Prostate gland (tissue), 2 donors: ENCODE results near the gene ZDHHC5. TPM values are rescaled to one million over a fixed set of nuclear protein-coding genes. Genes with fewer than 3 reads are reported as not detected.

ENCODE experiments used
- DNase-seq: peaks from one replicate; pipeline ENCODE4 v3.0.0-alpha.2; 2019; ENCODE audit warnings: low spot score
- H3K27ac ChIP-seq, 2 donors: fragments of 200-600 bp; sonication (generic); 2 replicates each; pipeline ENCODE4 v1.5.1; 2017 to 2019
- H3K27me3 ChIP-seq: fragments of 200-600 bp; sonication (generic); replicated peaks from 2 replicates; pipeline ENCODE4 v1.5.1; 2019; ENCODE audit not compliant: insufficient read depth
- H3K36me3 ChIP-seq, 2 donors: fragments of 200-600 bp; sonication (generic); 1 replicate in 1 of 2; 2 replicates in 1 of 2; pipeline versions ENCODE4 v1.5.1 to v1.8.1; 2017 to 2019
- H3K4me1 ChIP-seq: fragments of 200-600 bp; sonication (generic); replicated peaks from 2 replicates; pipeline ENCODE4 v1.5.1; 2019
- H3K4me3 ChIP-seq, 2 donors: fragments of 200-600 bp; sonication (generic); 2 replicates each; pipeline ENCODE4 v1.5.1; 2017 to 2019
- H3K9me3 ChIP-seq: fragments of 200-600 bp; sonication (generic); 2 replicates; pipeline ENCODE4 v1.5.1; 2017
- POLR2A ChIP-seq: fragments of 450-650 bp; IDR thresholded peaks from one replicate; pipeline ENCODE4 v1.6.1; 2016; ENCODE audit warnings: antibody characterized with exemption, mild to moderate bottlenecking
- POLR2AphosphoS5 ChIP-seq: sonication (generic); formaldehyde crosslinking; IDR thresholded peaks from one replicate; pipeline ENCODE4 v1.6.1; 2017; ENCODE audit warnings: antibody characterized with exemption
- WGBS: methylation state at CpG from one replicate; pipeline ENCODE4 v1.1.5; 2018; 5-methylcytosine and 5-hydroxymethylcytosine counted together
- intact Hi-C: fragments of 100-400 bp; cut with DNase I; formaldehyde crosslinking; loops from one replicate; pipeline ENCODE4 v1.14.2; 2022
- total RNA-seq, 2 donors: library from RNA; depleted of rRNA; stranded (reverse); fragments of >200 nt; gene quantifications; one replicate each; pipeline ENCODE4 v1.1.0, GENCODE V29; 2016
- TF ChIP-seq, protein P1 (sequence below), 4 experiments: fragments of 200-600 bp in 2 of 4; fragments of 450-650 bp in 2 of 4; sonication (generic) in 2 of 4; IDR thresholded peaks; 1 replicate in 3 of 4; 2 replicates in 1 of 4; pipeline ENCODE4 v1.5.1; 2016 to 2019; ENCODE audit warnings: antibody characterized with exemption in 4 of 4, mild to moderate bottlenecking in 2 of 4, moderate library complexity in 2 of 4

Gene ZDHHC5
- total RNA-seq, 2 donors from 2014 or later, result 65.4 to 69.9 TPM

DNA sequence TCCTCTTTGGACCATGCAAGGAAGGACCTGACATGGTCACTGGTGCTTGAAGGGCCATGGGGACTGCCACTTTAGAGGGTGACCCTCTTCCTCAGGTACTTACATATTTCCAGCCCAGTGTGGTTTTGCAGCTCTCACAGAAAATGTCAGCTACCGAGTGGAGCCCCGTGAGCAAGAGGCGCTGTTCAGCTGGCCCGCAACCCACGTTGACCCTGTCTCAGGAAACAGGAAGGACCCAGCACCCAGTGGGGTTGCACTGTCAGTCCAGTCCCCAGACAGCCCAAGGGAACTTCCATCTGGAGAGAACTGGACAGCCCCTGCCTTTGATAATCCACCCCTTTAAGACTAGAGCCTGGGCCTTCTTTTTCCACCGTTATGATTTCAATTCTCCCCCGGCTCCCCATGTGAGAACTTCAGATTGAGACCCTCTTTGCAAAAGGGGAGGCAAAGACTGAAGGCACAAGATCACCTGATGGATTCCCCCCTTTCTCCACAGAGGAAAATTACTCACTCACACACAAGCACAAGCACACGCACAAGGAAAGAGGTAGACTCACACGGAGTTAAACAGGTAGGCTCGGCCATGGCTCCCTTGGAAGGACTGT, 21.6 kb upstream of the ZDHHC5 start:
- intact Hi-C loops, result loop anchor here (10.0 kb wide), 2 partner anchors 151 to 191 kb away; no protein-coding TSS in a partner anchor
- Histone ChIP-seq H3K36me3 (no peaks in the 10 kb centered on the region), H3K27me3 (peaks cover 5% of the 10 kb centered on the region), H3K9me3 (no peaks in the 10 kb centered on the region), H3K4me3 (no peak overlapping the region), H3K4me1 (peaks cover 8% of the 10 kb centered on the region), H3K27ac (peak overlapping the region in 1 of 2 donors; percentile 61)
- WGBS, result 31% methylated on average over 10 of the region's 10 CpGs
- no peak for TF ChIP-seq POLR2AphosphoS5
- TF ChIP-seq, protein P1, sequence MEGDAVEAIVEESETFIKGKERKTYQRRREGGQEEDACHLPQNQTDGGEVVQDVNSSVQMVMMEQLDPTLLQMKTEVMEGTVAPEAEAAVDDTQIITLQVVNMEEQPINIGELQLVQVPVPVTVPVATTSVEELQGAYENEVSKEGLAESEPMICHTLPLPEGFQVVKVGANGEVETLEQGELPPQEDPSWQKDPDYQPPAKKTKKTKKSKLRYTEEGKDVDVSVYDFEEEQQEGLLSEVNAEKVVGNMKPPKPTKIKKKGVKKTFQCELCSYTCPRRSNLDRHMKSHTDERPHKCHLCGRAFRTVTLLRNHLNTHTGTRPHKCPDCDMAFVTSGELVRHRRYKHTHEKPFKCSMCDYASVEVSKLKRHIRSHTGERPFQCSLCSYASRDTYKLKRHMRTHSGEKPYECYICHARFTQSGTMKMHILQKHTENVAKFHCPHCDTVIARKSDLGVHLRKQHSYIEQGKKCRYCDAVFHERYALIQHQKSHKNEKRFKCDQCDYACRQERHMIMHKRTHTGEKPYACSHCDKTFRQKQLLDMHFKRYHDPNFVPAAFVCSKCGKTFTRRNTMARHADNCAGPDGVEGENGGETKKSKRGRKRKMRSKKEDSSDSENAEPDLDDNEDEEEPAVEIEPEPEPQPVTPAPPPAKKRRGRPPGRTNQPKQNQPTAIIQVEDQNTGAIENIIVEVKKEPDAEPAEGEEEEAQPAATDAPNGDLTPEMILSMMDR (IDR thresholded peaks at IDR 0.05), result no peak
- TF ChIP-seq POLR2A, result no peak
- DNase-seq, result no peak

DNA sequence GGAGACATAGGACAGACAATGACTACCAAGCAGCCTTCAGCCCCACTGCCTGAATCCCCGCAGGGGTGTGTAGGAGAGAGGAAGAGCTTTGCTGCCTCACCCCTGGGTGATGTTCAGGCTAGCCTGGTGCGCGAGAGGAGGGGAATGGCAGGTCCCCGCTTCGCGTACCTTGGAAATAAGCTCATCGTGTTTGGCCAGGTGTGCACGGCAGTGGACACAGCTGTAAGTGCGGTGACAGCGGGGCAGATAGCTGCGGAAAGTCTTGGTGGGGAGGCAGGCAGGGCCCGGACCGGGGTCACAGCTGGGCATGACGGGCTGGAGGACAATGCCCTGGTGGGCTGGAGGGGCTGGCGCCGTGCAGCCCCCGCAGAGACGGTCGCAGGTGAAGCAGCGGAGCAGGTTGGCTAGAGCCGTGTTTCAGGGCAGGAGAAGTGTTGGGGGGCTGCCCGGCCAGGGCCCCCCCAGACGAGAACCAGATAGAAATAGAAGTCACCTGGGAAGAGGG, 21.1 kb upstream of the ZDHHC5 start:
- intact Hi-C loops, result loop anchor here (10.0 kb wide), 2 partner anchors 152 to 192 kb away; no protein-coding TSS in a partner anchor

DNA sequence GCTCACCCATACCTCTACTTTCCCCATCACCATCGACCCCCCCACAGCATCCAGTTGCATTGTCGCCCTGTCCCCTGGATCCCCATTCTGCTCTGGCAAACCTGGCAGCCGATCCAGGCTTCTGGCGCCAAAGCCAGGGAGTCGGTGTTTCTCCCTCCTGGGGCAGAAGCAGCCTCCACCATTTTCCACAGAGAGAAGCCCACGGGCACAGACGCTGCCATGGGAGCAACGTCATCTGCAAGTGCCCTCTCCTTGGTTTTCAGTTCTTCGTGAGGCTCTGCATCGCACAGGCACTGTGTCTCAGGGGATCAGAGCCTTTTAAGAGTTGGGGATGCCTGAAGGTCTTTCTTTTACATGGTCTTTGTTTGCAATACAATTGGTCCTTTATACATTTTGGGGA, 20.5 kb upstream of the ZDHHC5 start:
- 2% methylated on average over 10 of the region's 10 CpGs for WGBS
- Histone ChIP-seq H3K27ac (no peak overlapping the region), H3K27me3 (peaks cover 5% of the 10 kb centered on the region), H3K4me1 (peaks cover 8% of the 10 kb centered on the region), H3K4me3 (no peak overlapping the region), H3K36me3 (no peaks in the 10 kb centered on the region), H3K9me3 (no peaks in the 10 kb centered on the region)
- intact Hi-C loops, result loop anchor here (10.0 kb wide), 2 partner anchors 153 to 193 kb away; no protein-coding TSS in a partner anchor
- no peak for DNase-seq
- no peak for TF ChIP-seq POLR2AphosphoS5
- TF ChIP-seq POLR2A, result no peak
- TF ChIP-seq, protein P1 (IDR thresholded peaks at IDR 0.05), result no peak

More for the DNA sequence above, 21.1 kb upstream of the ZDHHC5 start:
- Histone ChIP-seq H3K9me3 (no peaks in the 10 kb centered on the region), H3K36me3 (no peaks in the 10 kb centered on the region), H3K4me3 (no peak overlapping the region), H3K27me3 (peaks cover 5% of the 10 kb centered on the region), H3K27ac (no peak overlapping the region), H3K4me1 (peaks cover 8% of the 10 kb centered on the region)
- TF ChIP-seq, protein P1 (IDR thresholded peaks at IDR 0.05), result no peak
- TF ChIP-seq POLR2A, result no peak
- TF ChIP-seq POLR2AphosphoS5, result no peak
- no peak for DNase-seq
- 11% methylated on average over 23 of the region's 23 CpGs for WGBS

DNA sequence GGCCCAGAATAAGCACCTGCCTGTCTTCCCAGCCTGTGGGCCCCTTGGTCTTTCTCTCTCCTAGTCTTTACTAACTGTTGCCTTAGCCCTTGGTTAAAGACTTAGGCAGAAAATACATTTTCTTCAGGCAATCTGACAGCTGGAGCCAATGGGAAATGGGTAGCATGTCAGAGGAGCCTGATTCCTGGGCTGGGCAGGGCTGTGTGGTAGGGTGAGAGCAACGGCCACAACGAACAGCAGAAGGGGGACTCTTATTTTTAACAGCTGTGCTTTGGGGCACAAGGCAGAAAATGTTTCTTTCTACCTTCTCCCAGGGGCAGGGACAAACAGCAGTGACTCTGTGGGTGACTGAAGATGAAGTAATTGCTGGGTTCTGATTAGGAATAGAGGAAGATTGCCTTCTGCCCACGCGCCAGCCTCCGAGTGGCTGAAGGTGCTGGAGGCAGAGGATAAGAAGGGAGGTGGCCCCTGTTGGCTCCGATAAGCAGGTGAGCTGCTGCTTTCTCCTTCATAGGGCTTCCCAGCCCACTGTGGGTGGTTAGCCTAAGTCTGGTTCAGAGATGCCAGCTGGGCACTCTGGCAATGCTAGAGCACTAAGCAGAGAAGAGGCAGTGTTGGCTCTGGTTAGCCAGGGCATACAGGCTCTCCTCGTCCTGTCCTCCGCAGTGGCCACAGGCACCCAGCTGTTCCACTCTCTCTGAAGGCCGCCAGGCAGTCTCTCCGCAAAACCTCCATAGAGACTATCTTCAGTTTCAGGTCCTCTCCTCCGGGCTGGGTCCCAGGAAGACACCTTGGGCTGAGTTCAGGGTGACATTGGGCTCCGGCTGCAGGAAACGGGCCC, 19.7 kb upstream of the ZDHHC5 start:
- 7% methylated on average over 13 of the region's 13 CpGs for WGBS
- Histone ChIP-seq H3K36me3 (no peaks in the 10 kb centered on the region), H3K27ac (no peak overlapping the region), H3K9me3 (no peaks in the 10 kb centered on the region), H3K4me3 (no peak overlapping the region), H3K27me3 (peaks cover 5% of the 10 kb centered on the region), H3K4me1 (peaks cover 8% of the 10 kb centered on the region)
- DNase-seq, result no peak
- intact Hi-C loops, result loop anchor here (10.0 kb wide), 2 partner anchors 153 to 193 kb away; no protein-coding TSS in a partner anchor
- no peak for TF ChIP-seq POLR2A
- TF ChIP-seq POLR2AphosphoS5, result no peak
- TF ChIP-seq, protein P1 (IDR thresholded peaks at IDR 0.05), result no peak
